Stomach (tissue), 9 donors: ENCODE measurements around the gene HYDIN. TPM values are rescaled to one million over a fixed set of nuclear protein-coding genes. Genes with fewer than 3 reads are reported as not detected.

Experiments used
- DNase-seq, 2 donors: peaks; one replicate each; pipeline versions ENCODE4 v3.0.0 to v3.0.0-alpha.2; 2013 to 2019
- H3K27ac ChIP-seq, 5 donors: fragments of 200-600 bp in 4 of 5; sonication (generic) in 4 of 5; one replicate each; pipeline ENCODE4 v1.5.1; 2013 to 2019; ENCODE audit warnings: mild to moderate bottlenecking in 1 of 5, moderate library complexity in 1 of 5
- H3K27me3 ChIP-seq, 3 donors: fragments of 200-600 bp; sonication (generic); one replicate each; pipeline ENCODE4 v1.5.1; 2017 to 2019; ENCODE audit warnings: mixed run types in 1 of 3
- H3K36me3 ChIP-seq, 4 donors: fragments of 200-600 bp; sonication (generic); 1 replicate in 3 of 4; 2 replicates in 1 of 4; pipeline ENCODE4 v1.5.1; 2016 to 2019
- H3K4me1 ChIP-seq, 4 donors: fragments of 200-600 bp; sonication (generic); one replicate each; pipeline ENCODE4 v1.5.1; 2016 to 2019
- H3K4me3 ChIP-seq, 4 donors: fragments of 200-600 bp; sonication (generic) in 3 of 4; one replicate each; pipeline ENCODE4 v1.5.1; 2016 to 2019; ENCODE audit warnings: mild to moderate bottlenecking in 1 of 4
- H3K9me3 ChIP-seq, 4 donors: fragments of 200-600 bp; sonication (generic); one replicate each; pipeline ENCODE4 v1.5.1; 2016 to 2019
- EP300 ChIP-seq: sonication (generic); formaldehyde crosslinking; IDR thresholded peaks from one replicate; pipeline ENCODE4 v1.6.1; 2017; ENCODE audit warnings: antibody characterized with exemption
- POLR2A ChIP-seq, 4 donors: fragments of 450-650 bp; IDR thresholded peaks; one replicate each; pipeline ENCODE4 v1.6.1; 2016; ENCODE audit warnings: antibody characterized with exemption in 4 of 4, control low read depth in 2 of 4, mild to moderate bottlenecking in 1 of 4, moderate library complexity in 1 of 4
- POLR2AphosphoS5 ChIP-seq, 3 donors: sonication (generic); formaldehyde crosslinking; IDR thresholded peaks; one replicate each; pipeline ENCODE4 v1.6.1; 2016; ENCODE audit warnings: antibody characterized with exemption in 3 of 3
- WGBS, 5 donors: extraction: QIAGEN DNeasy Blood & Tissue Kit in 3 of 5; methylation state at CpG; one replicate each; pipeline versions ENCODE4 v1.1.5 to v1.1.7; 2013 to 2018; 5-methylcytosine and 5-hydroxymethylcytosine counted together
- intact Hi-C: fragments of 100-400 bp; cut with DNase I; formaldehyde crosslinking; loops from one replicate; pipeline ENCODE4 v1.15.1; 2023; ENCODE audit warnings: low total_unique reads
- polyA plus RNA-seq, 3 donors: library from polyadenylated mRNA; stranded (reverse); fragments of 200-250 nt; gene quantifications; one replicate each; pipeline ENCODE4 v1.2.3, GENCODE V29; 2013
- total RNA-seq, 5 donors: library from RNA; depleted of rRNA; stranded (reverse); fragments of >200 nt; gene quantifications; one replicate each; pipeline versions ENCODE4 v1.1.0 to v1.2.3, GENCODE V29; 2014 to 2016
- TF ChIP-seq, protein P1 (sequence below), 7 experiments: fragments of 450-650 bp in 4 of 7; fragments of 200-600 bp in 3 of 7; sonication (generic) in 3 of 7; IDR thresholded peaks; one replicate each; pipeline ENCODE4 v1.5.1; 2016 to 2019; ENCODE audit warnings: antibody characterized with exemption in 7 of 7, control low read depth in 2 of 7, mild to moderate bottlenecking in 1 of 7
- donor health status: healthy with polysubstance abuse.
- donor health status: Bipolar disorder and iron deficiency.
- donor health status: healthy.

The HYDIN gene
- total and polyA plus RNA-seq, 8 donors: 0.05 to 11.2 (median 0.58) TPM; not detected in 1

GRCh38 chr16:71242601-71243000 is 12.1 kb upstream of the HYDIN start:
- DNase-seq: peak in 1 of 2 donors; percentile 15
- 12 to 30% (median 21%) methylated on average over 3 of the region's 3 CpGs for WGBS, 5 donors
- H3K27ac ChIP-seq: no peak overlapping the region
- H3K36me3 ChIP-seq: no peaks in the 10 kb centered on the region
- H3K9me3 ChIP-seq: no peaks in the 10 kb centered on the region
- intact Hi-C loops: no loop called here
- no peaks in the 10 kb centered on the region for H3K27me3 ChIP-seq
- TF ChIP-seq EP300: no peak
- TF ChIP-seq, protein P1, sequence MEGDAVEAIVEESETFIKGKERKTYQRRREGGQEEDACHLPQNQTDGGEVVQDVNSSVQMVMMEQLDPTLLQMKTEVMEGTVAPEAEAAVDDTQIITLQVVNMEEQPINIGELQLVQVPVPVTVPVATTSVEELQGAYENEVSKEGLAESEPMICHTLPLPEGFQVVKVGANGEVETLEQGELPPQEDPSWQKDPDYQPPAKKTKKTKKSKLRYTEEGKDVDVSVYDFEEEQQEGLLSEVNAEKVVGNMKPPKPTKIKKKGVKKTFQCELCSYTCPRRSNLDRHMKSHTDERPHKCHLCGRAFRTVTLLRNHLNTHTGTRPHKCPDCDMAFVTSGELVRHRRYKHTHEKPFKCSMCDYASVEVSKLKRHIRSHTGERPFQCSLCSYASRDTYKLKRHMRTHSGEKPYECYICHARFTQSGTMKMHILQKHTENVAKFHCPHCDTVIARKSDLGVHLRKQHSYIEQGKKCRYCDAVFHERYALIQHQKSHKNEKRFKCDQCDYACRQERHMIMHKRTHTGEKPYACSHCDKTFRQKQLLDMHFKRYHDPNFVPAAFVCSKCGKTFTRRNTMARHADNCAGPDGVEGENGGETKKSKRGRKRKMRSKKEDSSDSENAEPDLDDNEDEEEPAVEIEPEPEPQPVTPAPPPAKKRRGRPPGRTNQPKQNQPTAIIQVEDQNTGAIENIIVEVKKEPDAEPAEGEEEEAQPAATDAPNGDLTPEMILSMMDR (IDR thresholded peaks at IDR 0.05): no peak
- TF ChIP-seq POLR2A (IDR thresholded peaks at IDR 0.05): no peak
- TF ChIP-seq POLR2AphosphoS5 (IDR thresholded peaks at IDR 0.05): no peak
- no peaks in the 10 kb centered on the region for H3K4me1 ChIP-seq
- no peak overlapping the region for H3K4me3 ChIP-seq

- Histone ChIP-seq H3K9me3 (no peaks in the 10 kb centered on the region), H3K27me3 (no peaks in the 10 kb centered on the region), H3K4me3 (no peak overlapping the region), H3K27ac (no peak overlapping the region), H3K36me3 (no peaks in the 10 kb centered on the region), H3K4me1 (no peaks in the 10 kb centered on the region)
- intact Hi-C loops: no loop called here
- DNase-seq: no peak
- TF ChIP-seq POLR2A (IDR thresholded peaks at IDR 0.05): no peak
- no peak for TF ChIP-seq POLR2AphosphoS5 (IDR thresholded peaks at IDR 0.05)
- TF ChIP-seq EP300: no peak
- TF ChIP-seq, protein P1 (IDR thresholded peaks at IDR 0.05): no peak
- WGBS, 5 donors: 67 to 80% (median 77%) methylated on average over 4 of the region's 4 CpGs
Measured at GRCh38 chr16:71242036-71242435, 11.5 kb upstream of the HYDIN start.

DNA sequence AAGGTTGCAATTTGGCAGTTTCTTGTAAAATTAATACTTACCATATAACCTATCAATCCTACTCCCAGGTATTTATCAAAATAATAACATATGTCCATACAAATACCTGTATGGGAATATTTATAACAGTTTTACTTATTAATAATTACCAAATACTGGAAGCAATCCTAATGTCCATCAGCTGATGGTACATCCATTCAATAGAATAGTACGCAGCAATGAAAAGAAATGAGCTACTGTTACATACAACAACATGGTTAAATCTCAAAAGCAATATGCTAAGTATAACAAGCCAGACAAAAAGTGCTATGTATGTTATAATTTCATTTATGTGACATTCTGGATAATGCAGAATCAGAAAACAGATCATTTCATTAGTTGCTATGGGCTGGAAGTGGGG is 1.2 kb downstream of the HYDIN start:
- peaks cover 5 to 56% (median 39%) of the 10 kb centered on the region in 4 donors for H3K9me3 ChIP-seq
- WGBS, 5 donors: 72 to 96% (median 92%) methylated on average over 1 of the region's 1 CpG
- H3K27ac ChIP-seq: no peak overlapping the region
- peaks cover 0 to 23% (median 10%) of the 10 kb centered on the region in 3 donors for H3K27me3 ChIP-seq
- DNase-seq: no peak
- no peak overlapping the region for H3K4me3 ChIP-seq
- no peaks in the 10 kb centered on the region for H3K36me3 ChIP-seq
- no peak for TF ChIP-seq POLR2AphosphoS5 (IDR thresholded peaks at IDR 0.05)
- no peak for TF ChIP-seq EP300
- no peak for TF ChIP-seq POLR2A (IDR thresholded peaks at IDR 0.05)
- TF ChIP-seq, protein P1 (IDR thresholded peaks at IDR 0.05): no peak
- intact Hi-C loops: no loop called here
- no peaks in the 10 kb centered on the region for H3K4me1 ChIP-seq

GRCh38 chr16:71226229-71227141 is 4.0 kb downstream of the HYDIN start:
- no peaks in the 10 kb centered on the region for H3K36me3 ChIP-seq
- peaks cover 5 to 67% (median 43%) of the 10 kb centered on the region in 4 donors for H3K9me3 ChIP-seq
- intact Hi-C loops: no loop called here
- H3K27ac ChIP-seq: no peak overlapping the region
- no peak for DNase-seq
- H3K4me3 ChIP-seq: no peak overlapping the region
- WGBS, 5 donors: 70 to 83% (median 75%) methylated on average over 5 of the region's 5 CpGs
- no peak for TF ChIP-seq POLR2AphosphoS5 (IDR thresholded peaks at IDR 0.05)
- TF ChIP-seq, protein P1 (IDR thresholded peaks at IDR 0.05): no peak
- TF ChIP-seq EP300: no peak
- no peak for TF ChIP-seq POLR2A (IDR thresholded peaks at IDR 0.05)
- H3K4me1 ChIP-seq: no peaks in the 10 kb centered on the region
- peaks cover 0 to 21% (median 10%) of the 10 kb centered on the region in 3 donors for H3K27me3 ChIP-seq
